GM12874 (cell line): ENCODE results near the gene ZNF444.

ENCODE experiments used
- CTCF ChIP-seq: IDR thresholded peaks from 2 replicates; pipeline ENCODE4 v1.5.1; 2011; ENCODE audit warnings: low read depth, mild to moderate bottlenecking, control low read depth, low read length, moderate library complexity; ENCODE audit not compliant: insufficient read depth

The ZNF444 gene

DNA sequence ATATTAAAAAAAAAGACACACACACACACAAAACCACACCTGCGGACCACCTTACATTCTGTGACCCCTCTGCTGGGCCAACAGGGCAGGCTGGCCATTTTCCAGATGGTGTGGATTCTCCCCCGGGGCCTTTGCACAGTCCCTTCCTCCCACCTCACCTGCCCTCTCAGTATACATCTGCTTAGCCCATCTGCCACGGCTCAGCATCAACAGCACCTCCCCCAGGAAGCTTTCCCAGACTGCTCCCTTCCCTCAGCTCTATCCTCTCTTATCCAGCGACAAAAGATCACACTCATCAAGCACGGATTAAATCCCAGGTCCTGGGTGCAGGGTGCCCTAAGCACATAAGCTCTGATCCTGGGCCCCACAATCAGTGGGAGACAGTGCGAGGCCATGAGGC is 24.5 kb upstream of the ZNF444 start:
- no peak for TF ChIP-seq CTCF

DNA sequence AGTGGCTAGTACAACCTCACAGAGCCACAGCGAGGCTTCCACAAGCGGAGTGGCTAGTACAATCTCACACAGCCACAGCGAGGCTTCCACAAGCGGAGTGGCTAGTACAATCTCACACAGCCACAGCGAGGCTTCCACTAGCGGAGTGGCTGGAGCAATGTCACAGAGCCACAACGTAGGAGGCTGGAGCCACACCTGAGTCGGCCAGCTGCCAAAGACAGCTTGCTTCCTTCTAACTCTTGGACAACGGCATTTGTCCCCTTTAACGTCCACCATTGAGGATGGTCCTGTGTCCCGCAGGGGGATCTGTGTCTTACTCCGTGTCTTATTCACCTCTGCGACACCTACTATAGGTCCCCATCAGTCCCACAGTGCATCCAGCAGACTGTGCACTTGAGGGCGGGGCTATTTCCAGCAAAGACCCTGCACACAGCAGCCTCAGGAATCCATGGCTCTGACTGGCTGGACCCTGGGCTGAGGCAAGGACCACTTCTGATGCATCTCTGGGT is 23.7 kb upstream of the ZNF444 start:
- TF ChIP-seq CTCF, result no peak

DNA sequence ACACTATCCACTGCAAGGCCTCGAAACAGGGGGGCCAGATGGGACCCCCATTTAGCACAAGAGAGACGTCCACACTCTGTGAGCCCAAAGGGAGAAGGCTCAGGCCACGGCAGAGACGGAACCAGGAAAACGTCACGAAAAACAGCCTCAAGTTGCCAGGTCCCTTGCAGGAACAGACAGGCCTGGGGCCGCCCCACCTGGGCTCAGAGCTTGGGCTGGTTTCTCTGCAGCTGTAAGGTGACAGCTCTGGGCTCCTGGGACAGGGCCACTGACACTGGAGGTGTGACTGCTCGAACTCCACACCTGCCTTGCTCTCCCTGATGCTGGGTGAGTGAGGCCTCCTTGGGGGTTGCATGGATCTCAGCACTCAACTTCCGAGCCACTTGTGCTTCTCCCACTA is 23.2 kb upstream of the ZNF444 start:
- no peak for TF ChIP-seq CTCF

GRCh38 chr19:56118666-56119581 is 22.2 kb upstream of the ZNF444 start:
- TF ChIP-seq CTCF, result no peak

GRCh38 chr19:56119582-56119978 is 21.5 kb upstream of the ZNF444 start:
- no peak for TF ChIP-seq CTCF

DNA sequence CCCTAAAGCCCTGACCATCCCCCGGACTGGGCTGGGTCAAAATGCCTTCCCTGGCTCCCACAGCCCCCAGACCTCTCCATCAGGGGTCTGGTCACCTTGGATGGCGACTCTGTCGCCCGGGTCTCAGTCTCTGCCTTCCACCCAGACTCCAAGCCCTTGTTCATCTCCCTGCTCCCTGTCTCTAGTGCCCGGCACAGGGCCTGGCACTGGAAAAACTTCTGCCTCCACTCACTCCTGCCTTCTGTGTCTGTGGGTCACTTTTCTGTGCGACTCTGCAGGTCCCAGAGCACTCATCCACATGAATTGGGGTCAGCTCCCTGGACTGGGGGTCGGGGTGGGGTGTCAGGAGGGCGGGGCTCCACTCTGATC is 21.1 kb upstream of the ZNF444 start:
- TF ChIP-seq CTCF, result no peak

- TF ChIP-seq CTCF, result 0 out of 2 replicates have a peak, but pooled peaks have one; percentile 12
Observed at GRCh38 chr19:56120371-56121179, 20.5 kb upstream of the ZNF444 start.
